ENCODE measurements around the gene ERICH4. TPM values are rescaled to one million over a fixed set of nuclear protein-coding genes. Genes with fewer than 3 reads are reported as not detected.

ERICH4 gene
- total RNA-seq, 2 experiments from 2014 or later = not detected

- no peak overlapping the region for H2AFZ ChIP-seq (ENCODE audit: low read length)
- intact Hi-C loops (cut with micrococcal nuclease; ENCODE audit: unreplicated experiment) = no loop called here
- no peak overlapping the region for H3K27ac ChIP-seq (ENCODE audit: low read depth, low read length, poor library complexity, severe bottlenecking)
- H3K9me2 ChIP-seq (ENCODE audit: insufficient read depth, low read length) = no peaks in the 10 kb centered on the region
- H4K20me1 ChIP-seq (ENCODE audit: insufficient read depth, low read length) = no peaks in the 10 kb centered on the region
- ChIA-PET CTCF (ENCODE audit: unreplicated experiment) (no interaction called here), POLR2A (interaction anchor here (0.6 kb wide), 1 partner anchor 15 kb away, joined by 3 read pairs; no protein-coding TSS in a partner anchor)
- no peak for TF ChIP-seq EZH2phosphoT487 (IDR thresholded peaks at IDR 0.05; ENCODE audit: borderline replicate concordance, low read depth, low read length)
- peaks cover 10% of the 10 kb centered on the region for H3K4me1 ChIP-seq (ENCODE audit: insufficient read depth, low read length, poor library complexity, severe bottlenecking)
- no peak for DNase-seq (ENCODE audit: low spot score)
- H3K36me3 ChIP-seq (ENCODE audit: insufficient read depth, low read length) = no peaks in the 10 kb centered on the region
- no peaks in the 10 kb centered on the region for H3K9me3 ChIP-seq (ENCODE audit: low read length)
- no peak overlapping the region for H3K4me2 ChIP-seq (ENCODE audit: low read length)
- H3K79me2 ChIP-seq (ENCODE audit: insufficient read depth, low read depth, low read length) = no peaks in the 10 kb centered on the region
- BruUV-seq (replicated peaks) = no TSS peak
- H3K4me3 ChIP-seq (ENCODE audit: low read depth, low read length, poor library complexity, severe bottlenecking) = no peak overlapping the region
Measured at GRCh38 chr19:41409288-41409687, 33.7 kb upstream of the ERICH4 start.

GRCh38 chr19:41410336-41411054 lies 32.5 kb upstream of the ERICH4 start:
- Histone ChIP-seq H2AFZ (ENCODE audit: low read length) (no peak overlapping the region), H3K9me3 (ENCODE audit: low read length) (no peaks in the 10 kb centered on the region), H3K4me3 (ENCODE audit: low read depth, low read length, poor library complexity, severe bottlenecking) (no peak overlapping the region), H3K9me2 (ENCODE audit: insufficient read depth, low read length) (no peaks in the 10 kb centered on the region), H3K27ac (ENCODE audit: low read depth, low read length, poor library complexity, severe bottlenecking) (no peak overlapping the region), H3K79me2 (ENCODE audit: insufficient read depth, low read depth, low read length) (no peaks in the 10 kb centered on the region), H3K4me2 (ENCODE audit: low read length) (no peak overlapping the region), H3K4me1 (ENCODE audit: insufficient read depth, low read length, poor library complexity, severe bottlenecking) (peaks cover 10% of the 10 kb centered on the region), H3K36me3 (ENCODE audit: insufficient read depth, low read length) (peaks cover 6% of the 10 kb centered on the region; the same call in 1 of the 2 replicates), H4K20me1 (ENCODE audit: insufficient read depth, low read length) (no peaks in the 10 kb centered on the region)
- BruUV-seq (replicated peaks) = no TSS peak
- TF ChIP-seq CTCF (conservative IDR thresholded peaks at IDR 0.05; ENCODE audit: low read length) (no peak), EZH2phosphoT487 (IDR thresholded peaks at IDR 0.05; ENCODE audit: borderline replicate concordance, low read depth, low read length) (no peak)
- no peak for DNase-seq (ENCODE audit: low spot score)
- intact Hi-C loops (cut with micrococcal nuclease; ENCODE audit: unreplicated experiment) = no loop called here
- ChIA-PET CTCF (ENCODE audit: unreplicated experiment) (interaction anchor here (0.5 to 0.7 kb wide), 2 partner anchors 68 to 160 kb away, joined by 5 read pairs; no protein-coding TSS in a partner anchor), POLR2A (interaction anchor here (0.7 kb wide), 1 partner anchor 138 kb away, joined by 3 read pairs; no protein-coding TSS in a partner anchor)

- intact Hi-C loops (cut with micrococcal nuclease; ENCODE audit: unreplicated experiment) = no loop called here
- peaks cover 6% of the 10 kb centered on the region; the same call in 1 of the 2 replicates for H3K36me3 ChIP-seq (ENCODE audit: insufficient read depth, low read length)
- H3K4me2 ChIP-seq (ENCODE audit: low read length) = no peak overlapping the region
- no peaks in the 10 kb centered on the region for H3K79me2 ChIP-seq (ENCODE audit: insufficient read depth, low read depth, low read length)
- H3K27ac ChIP-seq (ENCODE audit: low read depth, low read length, poor library complexity, severe bottlenecking) = no peak overlapping the region
- no peak overlapping the region for H2AFZ ChIP-seq (ENCODE audit: low read length)
- H3K4me1 ChIP-seq (ENCODE audit: insufficient read depth, low read length, poor library complexity, severe bottlenecking) = peaks cover 10% of the 10 kb centered on the region
- CTCF ChIA-PET (ENCODE audit: unreplicated experiment) = interaction anchor here (0.7 kb wide), 1 partner anchor 159 kb away, joined by 5 read pairs; no protein-coding TSS in a partner anchor
- H3K9me3 ChIP-seq (ENCODE audit: low read length) = no peaks in the 10 kb centered on the region
- DNase-seq (ENCODE audit: low spot score) = no peak
- BruUV-seq (replicated peaks) = no TSS peak
- TF ChIP-seq CTCF (conservative IDR thresholded peaks at IDR 0.05; ENCODE audit: low read length) (no peak), EZH2phosphoT487 (IDR thresholded peaks at IDR 0.05; ENCODE audit: borderline replicate concordance, low read depth, low read length) (no peak)
- POLR2A ChIA-PET = no interaction called here
- no peaks in the 10 kb centered on the region for H4K20me1 ChIP-seq (ENCODE audit: insufficient read depth, low read length)
- H3K4me3 ChIP-seq (ENCODE audit: low read depth, low read length, poor library complexity, severe bottlenecking) = no peak overlapping the region
- no peaks in the 10 kb centered on the region for H3K9me2 ChIP-seq (ENCODE audit: insufficient read depth, low read length)
Measured at GRCh38 chr19:41411100-41411967, 31.6 kb upstream of the ERICH4 start.

Data from OCI-LY7 (cell line).